ENCODE data around the gene FGFRL1. TPM values are rescaled to one million over a fixed set of nuclear protein-coding genes. Genes with fewer than 3 reads are reported as not detected.

Gene FGFRL1
- total and polyA plus RNA-seq, 3 donors from 2014 or later, result 13.7 to 25.6 (median 14.4) TPM

DNA sequence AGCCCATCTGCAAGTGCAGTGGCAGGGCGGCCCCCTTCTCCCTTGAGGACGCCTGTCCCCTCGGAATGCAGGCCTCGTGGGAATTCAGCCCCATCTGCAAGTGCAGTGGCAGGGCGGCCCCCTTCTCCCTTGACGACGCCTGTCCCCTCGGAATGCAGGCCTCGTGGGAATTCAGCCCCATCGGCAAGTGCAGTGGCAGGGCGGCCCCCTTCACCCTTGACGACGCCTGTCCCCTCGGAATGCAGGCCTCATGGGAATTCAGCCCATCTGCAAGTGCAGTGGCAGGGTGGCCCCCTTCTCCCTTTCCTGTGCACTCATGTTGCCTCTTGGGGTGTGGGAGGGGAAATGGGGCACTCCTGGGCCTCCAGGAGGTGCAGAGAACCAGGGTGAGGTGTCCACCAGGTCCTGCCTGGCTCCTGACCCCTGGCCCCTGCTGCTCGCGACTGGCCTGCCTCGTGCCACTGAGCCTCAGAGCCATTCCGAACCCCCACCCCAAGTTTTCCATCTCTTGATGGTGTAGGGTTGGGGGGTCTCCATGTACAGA lies 11.5 kb upstream of the FGFRL1 start:
- Histone ChIP-seq H3K27me3 (no peaks in the 10 kb centered on the region), H3K36me3 (ENCODE audit: low read depth, missing control alignments) (no peaks in the 10 kb centered on the region), H3K4me1 (peaks cover 7% of the 10 kb centered on the region), H3K27ac (no peak overlapping the region), H3K9me3 (no peaks in the 10 kb centered on the region), H3K4me3 (no peak overlapping the region)
- no peak for DNase-seq
- intact Hi-C loops (cut with DNase I; ENCODE audit: low total_unique reads), result no loop called here
- 69 to 81% methylated on average over 5 to 14 of the region's 18 CpGs for WGBS, 2 donors
- TF ChIP-seq, protein P1, sequence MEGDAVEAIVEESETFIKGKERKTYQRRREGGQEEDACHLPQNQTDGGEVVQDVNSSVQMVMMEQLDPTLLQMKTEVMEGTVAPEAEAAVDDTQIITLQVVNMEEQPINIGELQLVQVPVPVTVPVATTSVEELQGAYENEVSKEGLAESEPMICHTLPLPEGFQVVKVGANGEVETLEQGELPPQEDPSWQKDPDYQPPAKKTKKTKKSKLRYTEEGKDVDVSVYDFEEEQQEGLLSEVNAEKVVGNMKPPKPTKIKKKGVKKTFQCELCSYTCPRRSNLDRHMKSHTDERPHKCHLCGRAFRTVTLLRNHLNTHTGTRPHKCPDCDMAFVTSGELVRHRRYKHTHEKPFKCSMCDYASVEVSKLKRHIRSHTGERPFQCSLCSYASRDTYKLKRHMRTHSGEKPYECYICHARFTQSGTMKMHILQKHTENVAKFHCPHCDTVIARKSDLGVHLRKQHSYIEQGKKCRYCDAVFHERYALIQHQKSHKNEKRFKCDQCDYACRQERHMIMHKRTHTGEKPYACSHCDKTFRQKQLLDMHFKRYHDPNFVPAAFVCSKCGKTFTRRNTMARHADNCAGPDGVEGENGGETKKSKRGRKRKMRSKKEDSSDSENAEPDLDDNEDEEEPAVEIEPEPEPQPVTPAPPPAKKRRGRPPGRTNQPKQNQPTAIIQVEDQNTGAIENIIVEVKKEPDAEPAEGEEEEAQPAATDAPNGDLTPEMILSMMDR (IDR thresholded peaks at IDR 0.05), result no peak
- no peak for TF ChIP-seq POLR2A (IDR thresholded peaks at IDR 0.05)

DNA sequence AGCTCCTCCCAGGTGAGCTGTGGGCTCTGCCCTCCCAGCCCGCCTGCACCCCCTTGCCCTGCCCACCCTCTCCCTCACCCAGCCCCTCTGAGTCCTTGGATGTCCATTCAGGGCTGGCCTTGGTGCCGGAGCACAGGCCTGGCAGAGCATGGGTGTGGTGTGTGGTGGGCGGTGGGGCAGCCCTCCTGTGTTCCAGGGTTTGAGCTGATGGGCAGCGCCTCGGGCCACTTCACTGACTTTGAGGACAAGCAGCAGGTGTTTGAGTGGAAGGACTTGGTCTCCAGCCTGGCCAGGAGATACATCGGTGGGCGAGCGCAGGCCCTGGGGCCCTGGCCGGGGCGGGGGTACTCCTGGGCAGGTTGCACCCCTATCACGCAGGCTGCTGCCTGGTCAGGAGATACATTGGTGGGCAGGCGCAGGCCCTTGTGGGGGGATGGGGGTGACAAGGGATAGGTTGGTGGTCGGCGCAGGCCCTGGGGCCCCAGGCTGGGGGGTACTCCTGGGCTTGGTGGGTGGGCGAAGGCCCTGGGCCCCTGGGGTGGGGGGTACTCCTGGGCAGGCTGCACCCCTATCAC lies 10.7 kb upstream of the FGFRL1 start:
- DNase-seq, result no peak
- Histone ChIP-seq H3K27me3 (no peaks in the 10 kb centered on the region), H3K4me3 (no peak overlapping the region), H3K36me3 (ENCODE audit: low read depth, missing control alignments) (no peaks in the 10 kb centered on the region), H3K27ac (no peak overlapping the region), H3K4me1 (peaks cover 7% of the 10 kb centered on the region), H3K9me3 (no peaks in the 10 kb centered on the region)
- intact Hi-C loops (cut with DNase I; ENCODE audit: low total_unique reads), result no loop called here
- 80 to 92% methylated on average over 1 to 15 of the region's 15 CpGs for WGBS, 2 donors
- TF ChIP-seq, protein P1 (IDR thresholded peaks at IDR 0.05), result no peak
- no peak for TF ChIP-seq POLR2A (IDR thresholded peaks at IDR 0.05)

DNA sequence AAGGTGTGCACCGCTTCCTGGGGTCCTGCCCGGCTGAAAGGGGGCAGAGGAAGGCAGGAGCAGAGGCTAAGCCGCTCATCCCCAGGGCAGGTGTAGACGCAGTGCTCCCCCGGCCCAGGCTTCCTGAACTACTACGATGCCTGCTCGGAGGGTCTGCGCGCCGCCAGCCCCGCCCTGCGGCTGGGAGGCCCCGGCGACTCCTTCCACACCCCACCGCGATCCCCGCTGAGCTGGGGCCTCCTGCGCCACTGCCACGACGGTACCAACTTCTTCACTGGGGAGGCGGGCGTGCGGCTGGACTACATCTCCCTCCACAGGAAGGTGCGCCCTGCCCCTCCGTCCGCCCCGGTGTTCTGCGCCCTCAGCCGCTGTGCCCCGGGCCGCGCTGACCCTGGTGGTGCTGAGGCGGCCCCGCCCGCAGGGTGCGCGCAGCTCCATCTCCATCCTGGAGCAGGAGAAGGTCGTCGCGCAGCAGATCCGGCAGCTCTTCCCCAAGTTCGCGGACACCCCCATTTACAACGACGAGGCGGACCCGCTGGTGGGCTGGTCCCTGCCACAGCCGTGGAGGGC lies 9.8 kb upstream of the FGFRL1 start:
- no peaks in the 10 kb centered on the region for H3K9me3 ChIP-seq
- 26 to 83% methylated on average over 2 to 47 of the region's 48 CpGs for WGBS, 2 donors
- TF ChIP-seq, protein P1 (IDR thresholded peaks at IDR 0.05), result no peak
- no peak for TF ChIP-seq POLR2A (IDR thresholded peaks at IDR 0.05)

DNA sequence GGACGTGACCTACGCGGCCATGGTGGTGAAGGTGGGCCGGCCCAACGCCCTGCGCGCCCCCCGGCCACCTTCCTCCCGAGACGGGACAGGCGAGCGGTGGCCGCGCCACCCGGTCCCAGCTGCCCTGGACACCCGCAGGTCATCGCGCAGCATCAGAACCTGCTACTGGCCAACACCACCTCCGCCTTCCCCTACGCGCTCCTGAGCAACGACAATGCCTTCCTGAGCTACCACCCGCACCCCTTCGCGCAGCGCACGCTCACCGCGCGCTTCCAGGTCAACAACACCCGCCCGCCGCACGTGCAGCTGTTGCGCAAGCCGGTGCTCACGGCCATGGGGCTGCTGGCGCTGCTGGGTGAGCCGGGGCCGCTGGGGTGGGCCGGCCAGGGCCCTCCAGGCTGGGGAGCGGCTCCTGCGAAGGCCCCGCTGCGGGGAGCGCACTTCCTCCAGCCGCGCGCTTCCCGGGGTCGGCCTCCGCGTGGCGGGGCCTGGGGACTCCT lies 9.2 kb upstream of the FGFRL1 start:
- no peak overlapping the region for H3K27ac ChIP-seq
- WGBS, 2 donors, result 0 to 7% methylated on average over 12 to 48 of the region's 54 CpGs
- TF ChIP-seq POLR2A (IDR thresholded peaks at IDR 0.05), result no peak
- TF ChIP-seq, protein P1 (IDR thresholded peaks at IDR 0.05), result no peak
- no peaks in the 10 kb centered on the region for H3K9me3 ChIP-seq
- peaks cover 7% of the 10 kb centered on the region for H3K4me1 ChIP-seq
- peak overlapping the region; percentile 12 to 44 for H3K4me3 ChIP-seq
- DNase-seq, result peak; percentile 41
- no peaks in the 10 kb centered on the region for H3K36me3 ChIP-seq (ENCODE audit: low read depth, missing control alignments)
- no peaks in the 10 kb centered on the region for H3K27me3 ChIP-seq
- intact Hi-C loops (cut with DNase I; ENCODE audit: low total_unique reads), result no loop called here

More for the DNA sequence above, 9.8 kb upstream of the FGFRL1 start:
- Histone ChIP-seq H3K27me3 (no peaks in the 10 kb centered on the region), H3K36me3 (ENCODE audit: low read depth, missing control alignments) (no peaks in the 10 kb centered on the region), H3K27ac (no peak overlapping the region), H3K4me3 (peak overlapping the region; percentile 12 to 44), H3K4me1 (peaks cover 7% of the 10 kb centered on the region)
- intact Hi-C loops (cut with DNase I; ENCODE audit: low total_unique reads), result no loop called here
- no peak for DNase-seq

All from testis (tissue), 3 donors.